H1 (cell line): ENCODE measurements around the gene RAPGEF6. TPM values are rescaled to one million over a fixed set of nuclear protein-coding genes. Genes with fewer than 3 reads are reported as not detected.

Source experiments
- CHD2 ChIP-seq: IDR thresholded peaks from 2 replicates; pipeline ENCODE4 v1.6.1; 2012; ENCODE audit warnings: low read length, improper control_type of control experiment
- HDAC6 ChIP-seq: IDR thresholded peaks from one replicate; pipeline ENCODE4 v1.7.1; 2012; ENCODE audit warnings: low read depth, mild to moderate bottlenecking, inconsistent platforms, low read length, moderate library complexity
- JUND ChIP-seq: IDR thresholded peaks from 2 replicates; pipeline ENCODE4 v1.6.1; 2011; ENCODE audit warnings: mild to moderate bottlenecking, improper control_type of control experiment, low read length
- KDM4A ChIP-seq: IDR thresholded peaks from one replicate; pipeline ENCODE4 v1.7.1; 2012; ENCODE audit warnings: low read depth, mild to moderate bottlenecking, moderate library complexity, low read length, inconsistent platforms; ENCODE audit not compliant: severe bottlenecking
- POU5F1 ChIP-seq: IDR thresholded peaks from 2 replicates; pipeline ENCODE4 v1.6.1; 2011; ENCODE audit warnings: low read depth, mild to moderate bottlenecking, low read length, moderate library complexity
- SIRT6 ChIP-seq: IDR thresholded peaks from one replicate; pipeline ENCODE4 v1.7.1; 2012; ENCODE audit warnings: low read length, inconsistent platforms
- SRF ChIP-seq: IDR thresholded peaks from 2 replicates; pipeline ENCODE4 v1.6.1; 2011; ENCODE audit warnings: mild to moderate bottlenecking, low read depth, low read length, moderate library complexity
- TAF7 ChIP-seq: optimal IDR thresholded peaks from 2 replicates; pipeline ENCODE3; 2011; ENCODE audit warnings: low read depth, mild to moderate bottlenecking, inconsistent platforms, low read length, moderate library complexity, borderline replicate concordance
- TBP ChIP-seq: IDR thresholded peaks from 2 replicates; pipeline ENCODE4 v1.6.1; 2011; ENCODE audit warnings: low read depth, low read length, improper control_type of control experiment
- YY1 ChIP-seq: IDR thresholded peaks from 2 replicates; pipeline ENCODE4 v1.6.1; 2011; ENCODE audit warnings: low read depth, mild to moderate bottlenecking, low read length
- polyA plus RNA-seq, 7 experiments: library from polyadenylated mRNA; depleted of rRNA in 3 of 7; stranded (reverse) in 5 of 7; unstranded in 2 of 7; fragments of >200 nt in 5 of 7; fragments of 200-250 nt in 2 of 7; gene quantifications; 1 replicate in 5 of 7; 2 replicates in 1 of 7; 4 replicates in 1 of 7; pipeline versions ENCODE4 v1.2.1 to v1.2.3, GENCODE V29; 2011 to 2013; ENCODE audit warnings: missing spikeins in 2 of 7, mixed read lengths in 2 of 7
- total RNA-seq: library from RNA; stranded (reverse); fragmentation: NEBNext Ultra II Directional; extraction: Animal tissue kit (Norgen Biotek cat#: 25700); gene quantifications from 2 replicates; pipeline ENCODE4 v1.2.1, GENCODE V29; 2021
- TF ChIP-seq, protein P1 (sequence below): fragments of 300-600 bp; sonication (generic); IDR thresholded peaks from 2 replicates; pipeline ENCODE4 v1.7.1; 2012; ENCODE audit warnings: low read length, moderate library complexity, mild to moderate bottlenecking, inconsistent platforms; ENCODE audit not compliant: insufficient replicate concordance
- TF ChIP-seq, protein P2 (sequence below): IDR thresholded peaks from 2 replicates; pipeline ENCODE4 v1.6.1; 2012; ENCODE audit warnings: inconsistent platforms

Gene RAPGEF6
- total and polyA plus RNA-seq, 2 of the 8 experiments (the other 6 are each of a cell fraction or from before 2014, with no cell fraction given) = 4.8 to 20.0 TPM

DNA sequence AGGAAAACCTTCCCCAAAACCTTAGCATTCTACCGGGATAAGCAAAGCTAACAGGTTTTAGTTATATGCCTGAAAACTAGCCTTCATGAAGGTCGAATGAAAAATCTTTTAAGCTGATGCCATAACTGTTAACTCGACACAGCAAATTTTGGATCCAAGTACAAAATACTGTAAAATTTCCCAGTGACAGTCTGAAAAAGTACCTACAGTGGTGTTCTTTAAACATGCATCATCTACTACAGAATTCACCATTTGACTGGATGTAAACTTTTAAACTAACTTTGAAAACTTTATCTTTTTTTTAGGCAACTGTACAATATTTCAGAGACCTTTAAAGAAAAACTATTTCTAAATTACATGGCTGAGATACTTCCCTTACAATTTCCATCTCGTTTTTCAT, 791 bp downstream of the RAPGEF6 start (continued):
- TF ChIP-seq, protein P1, sequence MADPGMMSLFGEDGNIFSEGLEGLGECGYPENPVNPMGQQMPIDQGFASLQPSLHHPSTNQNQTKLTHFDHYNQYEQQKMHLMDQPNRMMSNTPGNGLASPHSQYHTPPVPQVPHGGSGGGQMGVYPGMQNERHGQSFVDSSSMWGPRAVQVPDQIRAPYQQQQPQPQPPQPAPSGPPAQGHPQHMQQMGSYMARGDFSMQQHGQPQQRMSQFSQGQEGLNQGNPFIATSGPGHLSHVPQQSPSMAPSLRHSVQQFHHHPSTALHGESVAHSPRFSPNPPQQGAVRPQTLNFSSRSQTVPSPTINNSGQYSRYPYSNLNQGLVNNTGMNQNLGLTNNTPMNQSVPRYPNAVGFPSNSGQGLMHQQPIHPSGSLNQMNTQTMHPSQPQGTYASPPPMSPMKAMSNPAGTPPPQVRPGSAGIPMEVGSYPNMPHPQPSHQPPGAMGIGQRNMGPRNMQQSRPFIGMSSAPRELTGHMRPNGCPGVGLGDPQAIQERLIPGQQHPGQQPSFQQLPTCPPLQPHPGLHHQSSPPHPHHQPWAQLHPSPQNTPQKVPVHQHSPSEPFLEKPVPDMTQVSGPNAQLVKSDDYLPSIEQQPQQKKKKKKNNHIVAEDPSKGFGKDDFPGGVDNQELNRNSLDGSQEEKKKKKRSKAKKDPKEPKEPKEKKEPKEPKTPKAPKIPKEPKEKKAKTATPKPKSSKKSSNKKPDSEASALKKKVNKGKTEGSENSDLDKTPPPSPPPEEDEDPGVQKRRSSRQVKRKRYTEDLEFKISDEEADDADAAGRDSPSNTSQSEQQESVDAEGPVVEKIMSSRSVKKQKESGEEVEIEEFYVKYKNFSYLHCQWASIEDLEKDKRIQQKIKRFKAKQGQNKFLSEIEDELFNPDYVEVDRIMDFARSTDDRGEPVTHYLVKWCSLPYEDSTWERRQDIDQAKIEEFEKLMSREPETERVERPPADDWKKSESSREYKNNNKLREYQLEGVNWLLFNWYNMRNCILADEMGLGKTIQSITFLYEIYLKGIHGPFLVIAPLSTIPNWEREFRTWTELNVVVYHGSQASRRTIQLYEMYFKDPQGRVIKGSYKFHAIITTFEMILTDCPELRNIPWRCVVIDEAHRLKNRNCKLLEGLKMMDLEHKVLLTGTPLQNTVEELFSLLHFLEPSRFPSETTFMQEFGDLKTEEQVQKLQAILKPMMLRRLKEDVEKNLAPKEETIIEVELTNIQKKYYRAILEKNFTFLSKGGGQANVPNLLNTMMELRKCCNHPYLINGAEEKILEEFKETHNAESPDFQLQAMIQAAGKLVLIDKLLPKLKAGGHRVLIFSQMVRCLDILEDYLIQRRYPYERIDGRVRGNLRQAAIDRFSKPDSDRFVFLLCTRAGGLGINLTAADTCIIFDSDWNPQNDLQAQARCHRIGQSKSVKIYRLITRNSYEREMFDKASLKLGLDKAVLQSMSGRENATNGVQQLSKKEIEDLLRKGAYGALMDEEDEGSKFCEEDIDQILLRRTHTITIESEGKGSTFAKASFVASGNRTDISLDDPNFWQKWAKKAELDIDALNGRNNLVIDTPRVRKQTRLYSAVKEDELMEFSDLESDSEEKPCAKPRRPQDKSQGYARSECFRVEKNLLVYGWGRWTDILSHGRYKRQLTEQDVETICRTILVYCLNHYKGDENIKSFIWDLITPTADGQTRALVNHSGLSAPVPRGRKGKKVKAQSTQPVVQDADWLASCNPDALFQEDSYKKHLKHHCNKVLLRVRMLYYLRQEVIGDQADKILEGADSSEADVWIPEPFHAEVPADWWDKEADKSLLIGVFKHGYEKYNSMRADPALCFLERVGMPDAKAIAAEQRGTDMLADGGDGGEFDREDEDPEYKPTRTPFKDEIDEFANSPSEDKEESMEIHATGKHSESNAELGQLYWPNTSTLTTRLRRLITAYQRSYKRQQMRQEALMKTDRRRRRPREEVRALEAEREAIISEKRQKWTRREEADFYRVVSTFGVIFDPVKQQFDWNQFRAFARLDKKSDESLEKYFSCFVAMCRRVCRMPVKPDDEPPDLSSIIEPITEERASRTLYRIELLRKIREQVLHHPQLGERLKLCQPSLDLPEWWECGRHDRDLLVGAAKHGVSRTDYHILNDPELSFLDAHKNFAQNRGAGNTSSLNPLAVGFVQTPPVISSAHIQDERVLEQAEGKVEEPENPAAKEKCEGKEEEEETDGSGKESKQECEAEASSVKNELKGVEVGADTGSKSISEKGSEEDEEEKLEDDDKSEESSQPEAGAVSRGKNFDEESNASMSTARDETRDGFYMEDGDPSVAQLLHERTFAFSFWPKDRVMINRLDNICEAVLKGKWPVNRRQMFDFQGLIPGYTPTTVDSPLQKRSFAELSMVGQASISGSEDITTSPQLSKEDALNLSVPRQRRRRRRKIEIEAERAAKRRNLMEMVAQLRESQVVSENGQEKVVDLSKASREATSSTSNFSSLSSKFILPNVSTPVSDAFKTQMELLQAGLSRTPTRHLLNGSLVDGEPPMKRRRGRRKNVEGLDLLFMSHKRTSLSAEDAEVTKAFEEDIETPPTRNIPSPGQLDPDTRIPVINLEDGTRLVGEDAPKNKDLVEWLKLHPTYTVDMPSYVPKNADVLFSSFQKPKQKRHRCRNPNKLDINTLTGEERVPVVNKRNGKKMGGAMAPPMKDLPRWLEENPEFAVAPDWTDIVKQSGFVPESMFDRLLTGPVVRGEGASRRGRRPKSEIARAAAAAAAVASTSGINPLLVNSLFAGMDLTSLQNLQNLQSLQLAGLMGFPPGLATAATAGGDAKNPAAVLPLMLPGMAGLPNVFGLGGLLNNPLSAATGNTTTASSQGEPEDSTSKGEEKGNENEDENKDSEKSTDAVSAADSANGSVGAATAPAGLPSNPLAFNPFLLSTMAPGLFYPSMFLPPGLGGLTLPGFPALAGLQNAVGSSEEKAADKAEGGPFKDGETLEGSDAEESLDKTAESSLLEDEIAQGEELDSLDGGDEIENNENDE = no peak
- TF ChIP-seq YY1 (no peak), CHD2 (no peak), SRF (no peak), POU5F1 (no peak), HDAC6 (no peak), JUND (no peak), TAF7 (no peak), SIRT6 (no peak), TBP (no peak), KDM4A (no peak)
- TF ChIP-seq, protein P2, sequence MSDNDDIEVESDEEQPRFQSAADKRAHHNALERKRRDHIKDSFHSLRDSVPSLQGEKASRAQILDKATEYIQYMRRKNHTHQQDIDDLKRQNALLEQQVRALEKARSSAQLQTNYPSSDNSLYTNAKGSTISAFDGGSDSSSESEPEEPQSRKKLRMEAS = no peak
